CD4-positive, alpha-beta T cell treated with Interleukin-12 subunit alpha and Interleukin-12 subunit beta, for 1 hour (primary cell): ENCODE results near the gene GPATCH3.
"Not testable (repeated sequence)": the region's sequence is repeated elsewhere in the genome, so short reads cannot be mapped to it uniquely, and the experiment has no call there.

ENCODE experiments used
- DNase-seq: peaks from one replicate; pipeline ENCODE4 v3.0.0-alpha.2; 2020

The GPATCH3 gene

GRCh38 chr1:26862781-26863684 lies 37.2 kb downstream of the GPATCH3 start, which contains the start of gene SFN:
SFN (plus strand) TSS chr1:26863149; CDS start chr1:26863213, 64 bp downstream.
- peak; percentile 60 for DNase-seq

- DNase-seq, result no peak
Measured at GRCh38 chr1:26861889-26862378, 38.3 kb downstream of the GPATCH3 start.

GRCh38 chr1:26861286-26861701 lies 39.0 kb downstream of the GPATCH3 start:
- no peak for DNase-seq

- no peak for DNase-seq
Measured at GRCh38 chr1:26858891-26859640, 41.2 kb downstream of the GPATCH3 start.

GRCh38 chr1:26858160-26858559 lies 42.1 kb downstream of the GPATCH3 start:
- DNase-seq, result no peak

GRCh38 chr1:26857473-26858060 lies 42.7 kb downstream of the GPATCH3 start:
- DNase-seq, result no peak

GRCh38 chr1:26856604-26857469 lies 43.4 kb downstream of the GPATCH3 start:
- DNase-seq, result no peak

GRCh38 chr1:26856181-26856580 lies 44.1 kb downstream of the GPATCH3 start:
- DNase-seq, result no peak

GRCh38 chr1:26855636-26856035 lies 44.6 kb downstream of the GPATCH3 start:
- DNase-seq, result no peak

- DNase-seq, result no peak
Measured at GRCh38 chr1:26854906-26855305, 45.4 kb downstream of the GPATCH3 start.

- DNase-seq, result no peak
Measured at GRCh38 chr1:26853600-26853999, 46.7 kb downstream of the GPATCH3 start.

GRCh38 chr1:26853156-26853555 lies 47.1 kb downstream of the GPATCH3 start:
- DNase-seq, result peak; percentile 81

GRCh38 chr1:26852701-26853100 lies 47.6 kb downstream of the GPATCH3 start:
- no peak for DNase-seq

- DNase-seq, result no peak
Measured at GRCh38 chr1:26851106-26851684, 49.1 kb downstream of the GPATCH3 start.

- DNase-seq, result no peak
Measured at GRCh38 chr1:26848941-26849774, 51.1 kb downstream of the GPATCH3 start.

GRCh38 chr1:26848499-26848898 lies 51.8 kb downstream of the GPATCH3 start:
- no peak for DNase-seq

GRCh38 chr1:26847826-26848225 lies 52.4 kb downstream of the GPATCH3 start:
- not testable (repeated sequence) for DNase-seq

- DNase-seq, result no peak
Measured at GRCh38 chr1:26844424-26845196, 55.7 kb downstream of the GPATCH3 start.
